Heart left ventricle (tissue), 16 donors: ENCODE data around the gene TSPOAP1. TPM values are rescaled to one million over a fixed set of nuclear protein-coding genes. Genes with fewer than 3 reads are reported as not detected.
A peak's percentile ranks its signal among the peaks of the same experiment; 100 is the strongest.

Experiments
- ATAC-seq, 4 donors: fragments of 200-7000 bp; cut with Tn5 transposase; one replicate each; pipeline ENCODE4 v1.9.1; 2020 to 2022; ENCODE audit warnings: moderate library complexity in 4 of 4, mild to moderate bottlenecking in 3 of 4, moderate number of reproducible peaks in 1 of 4
- DNase-seq, 5 donors: peaks; one replicate each; pipeline ENCODE4 v3.0.0-alpha.2; 2020
- H3K27ac ChIP-seq, 12 donors: fragments of 200-600 bp; sonication (generic) in 4 of 12; one replicate each; pipeline versions ENCODE4 v1.5.0 to v1.8.0; 2016 to 2022; ENCODE audit warnings: mild to moderate bottlenecking in 2 of 12
- H3K27me3 ChIP-seq, 9 donors: fragments of 200-600 bp; sonication (generic) in 2 of 9; one replicate each; pipeline versions ENCODE4 v1.5.1 to v1.8.0; 2016 to 2022; ENCODE audit warnings: mild to moderate bottlenecking in 3 of 9
- H3K36me3 ChIP-seq, 9 donors: fragments of 200-600 bp; sonication (generic) in 2 of 9; one replicate each; pipeline versions ENCODE4 v1.5.0 to v1.8.0; 2018 to 2022; ENCODE audit warnings: mild to moderate bottlenecking in 2 of 9
- H3K4me1 ChIP-seq, 12 donors: fragments of 200-600 bp; sonication (generic) in 4 of 12; one replicate each; pipeline versions ENCODE4 v1.5.0 to v1.8.0; 2016 to 2022; ENCODE audit warnings: mild to moderate bottlenecking in 3 of 12
- H3K4me3 ChIP-seq, 12 donors: fragments of 200-600 bp; sonication (generic) in 4 of 12; one replicate each; pipeline versions ENCODE4 v1.5.0 to v1.8.0; 2017 to 2022; ENCODE audit warnings: mild to moderate bottlenecking in 9 of 12, moderate library complexity in 4 of 12
- H3K9me3 ChIP-seq, 12 donors: fragments of 200-600 bp; sonication (generic) in 4 of 12; one replicate each; pipeline versions ENCODE4 v1.5.0 to v1.8.0; 2016 to 2022; ENCODE audit warnings: mild to moderate bottlenecking in 1 of 12
- POLR2A ChIP-seq, 2 donors: fragments of 450-650 bp; IDR thresholded peaks; one replicate each; pipeline ENCODE4 v1.6.1; 2017; ENCODE audit warnings: antibody characterized with exemption in 2 of 2, mild to moderate bottlenecking in 2 of 2, moderate library complexity in 2 of 2
- WGBS, 4 donors: extraction: QIAGEN DNeasy Blood & Tissue Kit in 2 of 4; methylation state at CpG; one replicate each; pipeline versions ENCODE4 v1.1.5 to v1.1.7; 2013 to 2018; 5-methylcytosine and 5-hydroxymethylcytosine counted together
- intact Hi-C, 10 donors: fragments of 100-400 bp; cut with DNase I; formaldehyde crosslinking; loops; one replicate each; pipeline versions ENCODE4 v1.11.1 to v1.14.2; 2022
- polyA plus RNA-seq, 2 donors: library from polyadenylated mRNA; stranded (reverse); fragments of 200-250 nt; gene quantifications; one replicate each; pipeline ENCODE4 v1.2.3, GENCODE V29; 2013
- total RNA-seq, 9 donors: library from RNA; depleted of rRNA in 2 of 9; stranded (reverse); fragments of >200 nt in 2 of 9; fragmentation: NEBNext Ultra II Directional in 3 of 9; extraction: Animal tissue kit (Norgen Biotek cat#: 25700) in 3 of 9; gene quantifications; one replicate each; pipeline versions ENCODE4 v1.1.0 to v1.2.4, GENCODE V29; 2016 to 2023
- TF ChIP-seq, protein P1 (sequence below), 12 donors: fragments of 200-600 bp; sonication (generic) in 4 of 12; IDR thresholded peaks; one replicate each; pipeline versions ENCODE4 v1.5.0 to v1.8.0; 2018 to 2022; ENCODE audit warnings: antibody characterized with exemption in 12 of 12, mild to moderate bottlenecking in 5 of 12
- donor health status: ischemic (EF 13 %, LVEDD 7.1; RV severe dilation, severe dysfunction).
- donor health status: healthy with polysubstance abuse.
- donor health status: DM: no; HTN: yes; CAD: no.
- donor health status: DM: no; HTN: no; CAD: no.
- donor health status: ischemic (EF 25% LVEDD 6.9; RV normal size, moderate dysfunction).
- donor health status: ischemic (EF 25% LVEDD 5.7; RV mildly dilated, moderate dysfunction).
- donor health status: healthy.
- donor health status: DM: yes; HTN: yes; CAD: no.
- donor health status: ischemic (EF 35%, LVEDD 5.7; RV mildly dilated, moderate dysfunction).
- donor health status: nonischemic (EF 11% LVEDD 7.7; RV severe dilation, severe dysfunction).
- donor health status: DM: yes; HTN: yes; CAD: no.
- donor health status: PGD.
- donor health status: ischemic (EF 29% LVEDD 5.4; RV normal size, mild dysfunction).
- donor health status: nonischemic (EF 23%, LVEDD 6.1; RV moderate dilation, normal function).

Gene TSPOAP1
- total and polyA plus RNA-seq, 11 donors = 1.6 to 23.1 (median 13.3) TPM

- no peaks in the 10 kb centered on the region for H3K36me3 ChIP-seq
- 64 to 81% (median 78%) methylated on average over 13 to 16 of the region's 16 CpGs for WGBS, 4 donors
- TF ChIP-seq, protein P1, sequence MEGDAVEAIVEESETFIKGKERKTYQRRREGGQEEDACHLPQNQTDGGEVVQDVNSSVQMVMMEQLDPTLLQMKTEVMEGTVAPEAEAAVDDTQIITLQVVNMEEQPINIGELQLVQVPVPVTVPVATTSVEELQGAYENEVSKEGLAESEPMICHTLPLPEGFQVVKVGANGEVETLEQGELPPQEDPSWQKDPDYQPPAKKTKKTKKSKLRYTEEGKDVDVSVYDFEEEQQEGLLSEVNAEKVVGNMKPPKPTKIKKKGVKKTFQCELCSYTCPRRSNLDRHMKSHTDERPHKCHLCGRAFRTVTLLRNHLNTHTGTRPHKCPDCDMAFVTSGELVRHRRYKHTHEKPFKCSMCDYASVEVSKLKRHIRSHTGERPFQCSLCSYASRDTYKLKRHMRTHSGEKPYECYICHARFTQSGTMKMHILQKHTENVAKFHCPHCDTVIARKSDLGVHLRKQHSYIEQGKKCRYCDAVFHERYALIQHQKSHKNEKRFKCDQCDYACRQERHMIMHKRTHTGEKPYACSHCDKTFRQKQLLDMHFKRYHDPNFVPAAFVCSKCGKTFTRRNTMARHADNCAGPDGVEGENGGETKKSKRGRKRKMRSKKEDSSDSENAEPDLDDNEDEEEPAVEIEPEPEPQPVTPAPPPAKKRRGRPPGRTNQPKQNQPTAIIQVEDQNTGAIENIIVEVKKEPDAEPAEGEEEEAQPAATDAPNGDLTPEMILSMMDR (IDR thresholded peaks at IDR 0.05) = no peak
- no peak for TF ChIP-seq POLR2A (IDR thresholded peaks at IDR 0.05)
- peak in 1 of 5 donors; percentile 11 for DNase-seq
- ATAC-seq = no peak
- H3K9me3 ChIP-seq = peaks cover 0 to 11% (median 0%) of the 10 kb centered on the region in 12 donors
- no peak overlapping the region for H3K27ac ChIP-seq
- no peak overlapping the region for H3K4me3 ChIP-seq
- H3K4me1 ChIP-seq = peaks cover 0 to 4% (median 0%) of the 10 kb centered on the region in 12 donors
- H3K27me3 ChIP-seq = peaks cover 0 to 9% (median 0%) of the 10 kb centered on the region in 9 donors
- intact Hi-C loops = loop anchor here in 2 of 10 donors (10.0 kb wide), 1 partner anchor 143 kb away; no protein-coding TSS in a partner anchor
Observed at GRCh38 chr17:58301504-58302150, 27.0 kb downstream of the TSPOAP1 start.

DNA sequence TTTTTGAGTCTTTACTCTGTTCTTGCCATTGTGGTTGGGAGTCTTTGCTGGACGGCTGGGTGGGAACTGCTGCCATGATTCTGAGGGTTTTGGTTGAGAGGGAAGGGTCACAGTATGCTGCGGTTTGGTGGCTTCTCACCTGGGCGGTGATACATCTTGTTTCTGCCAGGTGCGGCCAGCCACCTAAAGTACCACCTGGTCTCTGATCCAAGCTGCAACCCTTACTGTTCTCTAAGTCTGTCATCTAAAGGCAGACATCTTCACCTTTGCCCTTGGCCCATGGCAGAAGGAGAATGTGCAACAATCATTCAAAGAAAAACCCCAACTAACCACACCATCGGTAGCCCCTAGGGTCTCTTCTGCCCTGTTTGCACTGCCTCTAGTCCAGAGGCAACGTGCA, 28.3 kb downstream of the TSPOAP1 start:
- intact Hi-C loops = loop anchor here in 2 of 10 donors (10.0 kb wide), 1 partner anchor 144 kb away; no protein-coding TSS in a partner anchor
- ATAC-seq = no peak
- Histone ChIP-seq H3K4me1 (peaks cover 0 to 4% (median 0%) of the 10 kb centered on the region in 12 donors), H3K9me3 (peaks cover 0 to 11% (median 0%) of the 10 kb centered on the region in 12 donors), H3K36me3 (no peaks in the 10 kb centered on the region), H3K27me3 (peaks cover 0 to 10% (median 0%) of the 10 kb centered on the region in 9 donors), H3K27ac (no peak overlapping the region), H3K4me3 (no peak overlapping the region)
- 85 to 89% (median 86%) methylated on average over 6 of the region's 6 CpGs for WGBS, 4 donors
- TF ChIP-seq, protein P1 (IDR thresholded peaks at IDR 0.05) = no peak
- no peak for TF ChIP-seq POLR2A (IDR thresholded peaks at IDR 0.05)
- DNase-seq = no peak

- Histone ChIP-seq H3K4me3 (no peak overlapping the region), H3K9me3 (peaks cover 0 to 11% (median 0%) of the 10 kb centered on the region in 12 donors), H3K4me1 (peaks cover 0 to 7% (median 0%) of the 10 kb centered on the region in 12 donors), H3K36me3 (no peaks in the 10 kb centered on the region), H3K27ac (no peak overlapping the region), H3K27me3 (peaks cover 0 to 33% (median 3%) of the 10 kb centered on the region in 9 donors)
- TF ChIP-seq, protein P1 (IDR thresholded peaks at IDR 0.05) = no peak
- TF ChIP-seq POLR2A (IDR thresholded peaks at IDR 0.05) = no peak
- 79 to 100% (median 91%) methylated on average over 1 of the region's 1 CpG for WGBS, 4 donors
- DNase-seq (no peak), ATAC-seq (no peak)
- intact Hi-C loops = no loop called here
Observed at GRCh38 chr17:58294034-58294433, 34.6 kb downstream of the TSPOAP1 start.

GRCh38 chr17:58291246-58291645, 37.3 kb downstream of the TSPOAP1 start:
- intact Hi-C loops = no loop called here
- WGBS, 4 donors = 71 to 82% (median 78%) methylated on average over 5 of the region's 5 CpGs
- H3K27me3 ChIP-seq = peaks cover 0 to 47% (median 3%) of the 10 kb centered on the region in 9 donors
- no peak overlapping the region for H3K4me3 ChIP-seq
- no peaks in the 10 kb centered on the region for H3K36me3 ChIP-seq
- TF ChIP-seq POLR2A (IDR thresholded peaks at IDR 0.05) = no peak
- TF ChIP-seq, protein P1 (IDR thresholded peaks at IDR 0.05) = no peak
- H3K27ac ChIP-seq = no peak overlapping the region
- DNase-seq (no peak), ATAC-seq (no peak)
- peaks cover 0 to 7% (median 0%) of the 10 kb centered on the region in 12 donors for H3K4me1 ChIP-seq
- H3K9me3 ChIP-seq = peaks cover 0 to 6% (median 0%) of the 10 kb centered on the region in 12 donors
